ENCODE results near the gene UBL5.
"Not testable (repeated sequence)": the region's sequence is repeated elsewhere in the genome, so short reads cannot be mapped to it uniquely, and the experiment has no call there.

UBL5 gene

DNA sequence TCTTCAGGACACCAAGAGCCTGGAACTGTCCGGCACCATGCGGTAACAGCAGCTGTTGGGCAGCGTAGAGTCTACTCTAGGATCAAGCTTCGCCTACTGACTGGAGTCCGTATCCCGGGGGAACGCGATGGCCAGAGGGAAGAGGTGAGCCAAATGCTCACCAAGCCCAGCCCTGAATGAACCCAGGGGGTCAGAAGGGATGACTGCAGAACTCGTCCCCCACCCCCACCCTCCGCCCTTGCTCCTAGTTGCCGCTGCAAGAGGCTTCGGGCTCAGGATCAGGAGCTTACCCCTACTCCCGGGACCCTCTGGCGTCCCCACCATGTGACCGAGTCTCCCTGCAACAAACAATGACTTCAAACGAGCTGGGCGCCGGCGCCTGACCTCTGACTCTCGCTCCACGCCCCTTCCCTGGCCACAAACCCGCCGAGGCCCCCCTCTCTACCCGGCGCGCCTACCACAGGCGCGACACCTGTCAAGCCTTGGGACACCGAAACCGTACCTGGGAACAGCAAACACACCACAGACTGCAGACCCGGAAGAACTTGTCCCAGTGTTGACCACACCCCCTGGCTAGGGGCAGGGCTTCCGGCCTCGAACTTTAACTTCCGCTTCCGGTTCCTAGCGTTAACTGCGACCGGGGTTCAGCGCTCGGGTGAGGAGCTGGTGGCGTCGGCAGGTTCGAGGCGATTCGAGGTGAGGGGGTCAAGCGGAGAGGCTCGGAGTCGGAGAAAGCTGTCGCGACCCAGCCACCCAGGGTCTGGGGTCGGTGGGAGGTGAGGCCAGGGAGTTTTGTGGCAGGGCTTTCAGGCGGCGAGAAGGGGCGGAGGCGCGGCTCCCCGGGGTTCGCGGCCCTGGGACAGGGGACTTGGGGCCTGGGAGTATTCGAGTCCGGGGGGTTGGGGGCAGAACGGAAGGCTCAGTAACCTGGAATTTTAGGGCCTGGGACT, at the start of gene UBL5:
Gene UBL5, plus strand, starts transcription at position 630 of the 950 bp plus-strand sequence. CDS start 420 bp downstream, outside the sequence.
- TF ChIP-seq, protein P1, sequence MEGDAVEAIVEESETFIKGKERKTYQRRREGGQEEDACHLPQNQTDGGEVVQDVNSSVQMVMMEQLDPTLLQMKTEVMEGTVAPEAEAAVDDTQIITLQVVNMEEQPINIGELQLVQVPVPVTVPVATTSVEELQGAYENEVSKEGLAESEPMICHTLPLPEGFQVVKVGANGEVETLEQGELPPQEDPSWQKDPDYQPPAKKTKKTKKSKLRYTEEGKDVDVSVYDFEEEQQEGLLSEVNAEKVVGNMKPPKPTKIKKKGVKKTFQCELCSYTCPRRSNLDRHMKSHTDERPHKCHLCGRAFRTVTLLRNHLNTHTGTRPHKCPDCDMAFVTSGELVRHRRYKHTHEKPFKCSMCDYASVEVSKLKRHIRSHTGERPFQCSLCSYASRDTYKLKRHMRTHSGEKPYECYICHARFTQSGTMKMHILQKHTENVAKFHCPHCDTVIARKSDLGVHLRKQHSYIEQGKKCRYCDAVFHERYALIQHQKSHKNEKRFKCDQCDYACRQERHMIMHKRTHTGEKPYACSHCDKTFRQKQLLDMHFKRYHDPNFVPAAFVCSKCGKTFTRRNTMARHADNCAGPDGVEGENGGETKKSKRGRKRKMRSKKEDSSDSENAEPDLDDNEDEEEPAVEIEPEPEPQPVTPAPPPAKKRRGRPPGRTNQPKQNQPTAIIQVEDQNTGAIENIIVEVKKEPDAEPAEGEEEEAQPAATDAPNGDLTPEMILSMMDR (conservative IDR thresholded peaks at IDR 0.05; ENCODE audit: low read length) = no peak
- H3K4me3 ChIP-seq (ENCODE audit: low read length) = peak within 1 kb of the TSS; percentile 95
- DNase-seq (ENCODE audit: low read depth) = peak; percentile 76

DNA sequence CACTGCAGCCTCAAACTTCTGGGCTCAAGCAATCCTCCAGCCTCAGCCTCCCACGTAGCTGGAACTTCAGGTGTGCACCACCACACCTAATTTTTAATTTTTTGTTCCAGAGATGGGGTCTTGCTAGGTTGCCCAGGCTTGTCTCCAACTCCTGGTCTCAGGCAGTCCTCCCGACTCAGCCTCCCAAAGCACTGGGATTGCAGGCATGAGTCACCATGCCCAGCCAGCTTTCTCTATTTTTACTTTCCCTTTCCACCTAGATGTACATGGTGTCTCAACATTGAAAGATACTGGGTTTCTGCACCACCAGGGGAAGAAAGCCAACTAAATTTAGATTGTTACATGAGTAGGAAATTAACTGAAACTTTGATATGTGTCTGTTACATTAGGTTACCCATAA, 45.4 kb upstream of the UBL5 start:
- no peak for DNase-seq (ENCODE audit: low read depth)
- TF ChIP-seq, protein P1 (conservative IDR thresholded peaks at IDR 0.05; ENCODE audit: low read length) = no peak
- no peak overlapping the region for H3K4me3 ChIP-seq (ENCODE audit: low read length)

DNA sequence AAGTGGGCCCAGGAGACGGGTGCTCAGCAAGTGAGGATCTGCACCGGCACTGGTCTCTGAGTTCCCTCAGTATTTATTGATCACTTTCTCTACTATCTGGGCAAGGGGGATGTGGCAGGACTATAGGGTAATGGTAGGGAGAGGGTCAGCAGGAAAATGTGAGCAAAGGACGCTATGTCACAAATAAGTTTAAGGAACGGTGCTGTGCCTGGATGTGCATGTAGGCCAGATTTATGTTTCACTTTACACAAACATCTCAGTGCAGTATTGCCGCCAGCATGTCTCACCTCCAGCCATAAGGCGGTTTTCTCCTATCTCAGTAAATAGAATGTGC, 43.6 kb upstream of the UBL5 start:
- DNase-seq (ENCODE audit: low read depth); H3K4me3 ChIP-seq (ENCODE audit: low read length): not testable (repeated sequence)

DNA sequence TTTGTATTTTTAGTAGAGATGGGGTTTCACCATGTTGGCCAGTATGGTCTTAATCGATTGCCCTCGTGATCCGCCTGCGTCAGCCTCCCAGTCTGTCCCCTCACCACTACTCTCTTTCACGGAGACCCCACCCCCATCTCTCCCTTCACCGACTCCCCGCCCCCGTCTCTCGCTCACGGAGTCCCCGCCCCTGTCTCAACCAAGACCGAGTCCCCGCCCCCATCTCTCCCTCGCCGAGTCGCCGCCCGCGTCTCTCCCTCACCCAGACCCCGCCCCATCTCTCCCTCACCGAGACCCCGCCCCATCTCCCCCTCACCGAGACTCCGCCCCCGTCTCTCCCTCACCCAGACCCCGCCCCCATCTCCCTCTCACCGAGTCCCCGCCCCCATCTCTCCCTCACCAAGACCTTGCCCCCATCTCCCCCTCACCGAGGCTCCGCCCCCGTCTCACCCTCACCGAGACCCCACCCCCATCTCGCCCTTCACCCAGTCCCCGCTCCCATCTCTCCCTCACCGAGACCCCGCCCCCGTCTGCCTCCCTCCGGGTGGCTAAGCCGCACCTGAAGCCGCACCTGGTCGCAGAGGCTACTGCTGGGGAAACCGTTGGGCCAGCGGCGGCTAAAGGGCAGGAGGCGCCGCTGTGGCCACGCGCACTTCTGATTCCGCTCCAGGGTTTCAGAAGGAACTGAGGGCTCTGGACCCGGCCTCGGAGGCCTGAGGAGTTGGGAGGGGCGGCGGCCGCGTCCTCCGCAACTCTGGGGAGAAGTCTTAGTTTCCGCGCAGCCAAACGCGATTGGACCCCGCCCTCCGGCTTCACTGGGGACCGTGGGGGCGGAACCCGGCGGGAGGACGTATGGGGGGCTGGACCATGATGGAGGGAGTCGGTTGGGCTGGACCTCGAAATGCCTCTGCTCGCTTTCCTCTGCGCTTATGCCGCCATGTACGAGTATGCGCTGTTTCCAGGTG, 42.1 kb upstream of the UBL5 start:
- H3K4me3 ChIP-seq (ENCODE audit: low read length) = peak overlapping the region; percentile 95
- TF ChIP-seq, protein P1 (conservative IDR thresholded peaks at IDR 0.05; ENCODE audit: low read length) = no peak
- peak; percentile 91 for DNase-seq (ENCODE audit: low read depth)

DNA sequence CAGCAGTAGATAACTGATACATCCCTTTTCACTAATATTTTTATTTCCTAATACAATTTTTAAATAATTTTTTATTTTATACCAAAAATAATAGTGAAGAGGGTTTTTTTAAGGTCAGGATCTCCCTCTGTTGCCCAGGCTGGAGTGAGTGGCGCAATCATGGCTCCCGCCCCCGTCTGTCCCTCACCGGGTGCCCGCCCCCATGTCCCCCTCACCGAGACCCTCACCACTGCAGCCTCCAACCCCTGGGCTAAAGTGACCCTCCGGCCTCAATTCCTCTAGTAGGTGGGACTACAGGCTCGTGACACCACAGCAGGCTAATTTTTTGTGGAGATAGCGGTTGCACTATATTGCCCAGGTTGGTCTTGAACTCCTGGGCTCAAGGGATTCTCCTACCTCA, 41.4 kb upstream of the UBL5 start:
- TF ChIP-seq, protein P1 (conservative IDR thresholded peaks at IDR 0.05; ENCODE audit: low read length) = no peak
- DNase-seq (ENCODE audit: low read depth) = no peak

DNA sequence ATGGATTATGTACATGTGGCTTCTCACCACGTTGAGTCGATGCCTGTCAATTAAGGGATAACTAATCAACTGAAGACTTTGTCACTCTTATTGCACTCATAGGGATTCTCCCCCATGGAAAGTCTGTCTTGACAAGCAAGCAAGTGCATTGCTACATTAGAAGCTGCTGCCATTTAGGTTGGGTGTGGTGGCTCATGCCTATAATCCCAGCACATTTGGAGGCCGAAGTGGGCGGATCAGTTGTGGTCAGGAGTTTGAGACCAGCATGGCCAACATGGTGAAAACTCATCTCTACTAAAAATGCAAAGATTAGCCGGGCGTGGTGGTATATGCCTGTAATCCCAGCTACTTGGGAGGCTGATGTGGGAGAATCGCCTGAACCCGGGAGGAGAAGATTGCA, 40.9 kb upstream of the UBL5 start:
- no peak for DNase-seq (ENCODE audit: low read depth)
- TF ChIP-seq, protein P1 (conservative IDR thresholded peaks at IDR 0.05; ENCODE audit: low read length) = no peak
- H3K4me3 ChIP-seq (ENCODE audit: low read length) = no peak overlapping the region

More for the DNA sequence above, 41.4 kb upstream of the UBL5 start:
- peak overlapping the region; percentile 95 for H3K4me3 ChIP-seq (ENCODE audit: low read length)

DNA sequence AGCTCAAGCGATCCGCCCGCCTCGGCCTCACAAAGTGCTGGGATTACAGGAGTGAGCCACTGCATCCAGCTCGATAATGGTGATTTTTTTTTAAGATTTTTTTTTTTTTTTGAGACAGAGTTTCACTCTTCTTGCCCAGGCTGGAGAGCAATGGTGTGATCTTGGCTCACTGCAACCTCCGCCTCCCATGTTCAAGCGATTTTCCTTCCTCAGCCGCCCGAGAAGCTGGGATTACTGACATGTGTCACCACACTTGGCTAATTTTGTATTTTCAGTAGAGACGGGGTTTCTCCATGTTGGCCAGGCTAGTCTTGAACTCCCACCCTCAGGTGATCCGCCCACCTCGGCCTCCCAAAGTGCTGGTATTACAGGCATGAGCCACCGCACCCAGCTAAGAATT, 39.1 kb upstream of the UBL5 start:
- DNase-seq (ENCODE audit: low read depth); H3K4me3 ChIP-seq (ENCODE audit: low read length): not testable (repeated sequence)

All from AG10803 (cell line).